H1 (cell line): ENCODE measurements around the gene CTU1. TPM values are rescaled to one million over a fixed set of nuclear protein-coding genes. Genes with fewer than 3 reads are reported as not detected.

Experiments
- CTCF ChIA-PET: fragments of 300-600 bp; sonication (Branson Sonifier 250); formaldehyde crosslinking; loops from one replicate; lab custom pipeline; 2021; ENCODE audit not compliant: partially characterized antibody; lab: Charles Lee
- POLR2A ChIA-PET: fragments of 300-600 bp; sonication (Branson Sonifier 250); formaldehyde crosslinking; loops from one replicate; lab custom pipeline; 2021; ENCODE audit warnings: inconsistent platforms; ENCODE audit not compliant: partially characterized antibody; lab: Charles Lee
- DNase-seq, 2 experiments: peaks; one replicate each; pipeline versions ENCODE4 v3.0.0 to v3.0.0-alpha.2; 2010 to 2022; ENCODE audit warnings: low spot score in 2 of 2, low read depth in 1 of 2, mixed read lengths in 1 of 2
- FAIRE-seq: peaks from 2 replicates; lab custom pipeline; 2011; peaks lifted over from hg19 to GRCh38; lab: Jason Lieb, UNC
- H2AFZ ChIP-seq: 2 replicates; pipeline ENCODE4 v1.8.1; 2012; ENCODE audit warnings: low read length, inconsistent platforms
- H2AK5ac ChIP-seq: 2 replicates; pipeline ENCODE4 v1.6.1; 2013; ENCODE audit warnings: low read depth, low read length
- H2BK120ac ChIP-seq: replicated peaks from 2 replicates; pipeline ENCODE3; 2013; ENCODE audit warnings: low read depth, low read length, inconsistent platforms
- H2BK12ac ChIP-seq: 2 replicates; pipeline ENCODE4 v1.6.1; 2013; ENCODE audit warnings: low read depth, low read length
- H2BK15ac ChIP-seq: 2 replicates; pipeline ENCODE4 v1.6.1; 2013; ENCODE audit warnings: low read length
- H2BK20ac ChIP-seq: 2 replicates; pipeline ENCODE4 v1.6.1; 2013; ENCODE audit warnings: low read length
- H2BK5ac ChIP-seq: 2 replicates; pipeline ENCODE4 v1.6.1; 2013; ENCODE audit warnings: low read depth, low read length
- H3K14ac ChIP-seq: 2 replicates; pipeline ENCODE4 v1.6.1; 2013; ENCODE audit warnings: inconsistent platforms; ENCODE audit not compliant: insufficient read length
- H3K18ac ChIP-seq: 2 replicates; pipeline ENCODE4 v1.6.1; 2013; ENCODE audit warnings: low read length; ENCODE audit errors: extremely low read depth
- H3K23ac ChIP-seq: 2 replicates; pipeline ENCODE4 v1.6.1; 2013; ENCODE audit warnings: inconsistent platforms; ENCODE audit not compliant: insufficient read length
- H3K23me2 ChIP-seq: 2 replicates; pipeline ENCODE4 v1.6.1; 2013; ENCODE audit warnings: low read depth, low read length
- H3K27ac ChIP-seq: 2 replicates; pipeline ENCODE4 v1.6.1; 2011; ENCODE audit warnings: low read depth, low read length, inconsistent platforms
- H3K27me3 ChIP-seq, 4 experiments: replicated peaks in 1 of 4; 1 replicate in 1 of 4; 2 replicates in 3 of 4; pipeline versions ENCODE4 v1.6.1 to v1.8.1; 2011 to 2013; ENCODE audit warnings: low read length in 3 of 4, mild to moderate bottlenecking in 3 of 4, inconsistent platforms in 2 of 4, mixed read lengths in 2 of 4, moderate library complexity in 1 of 4; ENCODE audit not compliant: control insufficient read depth in 3 of 4, insufficient read depth in 3 of 4; ENCODE audit errors: extremely low read depth in 1 of 4
- H3K36me3 ChIP-seq, 4 experiments: 2 replicates each; pipeline versions ENCODE4 v1.6.1 to v1.8.1; 2011 to 2013; ENCODE audit warnings: mild to moderate bottlenecking in 4 of 4, low read length in 3 of 4, moderate library complexity in 2 of 4, control low read depth in 1 of 4, inconsistent platforms in 1 of 4; ENCODE audit not compliant: insufficient read depth in 4 of 4, control insufficient read depth in 2 of 4
- H3K4ac ChIP-seq: replicated peaks from 2 replicates; pipeline ENCODE3; 2013; ENCODE audit warnings: low read length, low read depth, mixed read lengths, inconsistent platforms; ENCODE audit not compliant: insufficient read length
- H3K4me1 ChIP-seq, 4 experiments: replicated peaks in 1 of 4; 1 replicate in 1 of 4; 2 replicates in 3 of 4; pipeline versions ENCODE4 v1.6.1 to v1.8.1; 2011 to 2013; ENCODE audit warnings: low read length in 3 of 4, inconsistent platforms in 2 of 4, mixed read lengths in 1 of 4; ENCODE audit not compliant: insufficient read depth in 4 of 4, control insufficient read depth in 3 of 4
- H3K4me2 ChIP-seq, 2 experiments: 2 replicates each; pipeline versions ENCODE4 v1.6.1 to v1.8.1; 2011 to 2013; ENCODE audit warnings: low read depth in 2 of 2, low read length in 2 of 2, control low read depth in 1 of 2, inconsistent platforms in 1 of 2, mild to moderate bottlenecking in 1 of 2; ENCODE audit not compliant: insufficient read depth in 1 of 2
- H3K4me3 ChIP-seq, 4 experiments: fragments of 200-600, 300-600 bp in 1 of 4; sonication (generic), shearing (Covaris generic), sonication (Bioruptor Twin) in 1 of 4; 2 replicates each; pipeline versions ENCODE4 v1.5.1 to v1.8.1; 2011 to 2016; ENCODE audit warnings: low read length in 4 of 4, low read depth in 3 of 4, control low read depth in 2 of 4, inconsistent platforms in 2 of 4, mild to moderate bottlenecking in 2 of 4, mixed read lengths in 1 of 4, moderate library complexity in 1 of 4; ENCODE audit not compliant: insufficient read depth in 2 of 4; ENCODE audit errors: extremely low read depth in 1 of 4
- H3K56ac ChIP-seq: replicated peaks from 2 replicates; pipeline ENCODE3; 2013; ENCODE audit warnings: low read depth, mild to moderate bottlenecking, mixed read lengths, low read length, inconsistent platforms; ENCODE audit not compliant: insufficient read length
- H3K79me1 ChIP-seq: 2 replicates; pipeline ENCODE4 v1.6.1; 2013; ENCODE audit warnings: low read depth, low read length, control low read depth
- H3K79me2 ChIP-seq, 2 experiments: 2 replicates each; pipeline versions ENCODE4 v1.6.1 to v1.8.1; 2012 to 2013; ENCODE audit warnings: low read length in 2 of 2, mild to moderate bottlenecking in 2 of 2, inconsistent platforms in 1 of 2; ENCODE audit not compliant: insufficient read depth in 2 of 2, control insufficient read depth in 1 of 2
- H3K9ac ChIP-seq, 4 experiments: replicated peaks in 1 of 4; 1 replicate in 1 of 4; 2 replicates in 3 of 4; pipeline versions ENCODE4 v1.6.1 to v1.8.1; 2011 to 2013; ENCODE audit warnings: low read depth in 3 of 4, low read length in 3 of 4, control low read depth in 2 of 4, mild to moderate bottlenecking in 2 of 4, moderate library complexity in 2 of 4, inconsistent platforms in 1 of 4; ENCODE audit errors: extremely low read depth in 1 of 4
- H3K9me3 ChIP-seq, 2 experiments: 2 replicates each; pipeline versions ENCODE4 v1.6.1 to v1.8.1; 2012 to 2013; ENCODE audit warnings: mild to moderate bottlenecking in 2 of 2, moderate library complexity in 2 of 2, control low read depth in 1 of 2, inconsistent platforms in 1 of 2, low read depth in 1 of 2, low read length in 1 of 2, mixed read lengths in 1 of 2; ENCODE audit not compliant: insufficient read depth in 2 of 2
- H4K20me1 ChIP-seq, 2 experiments: replicated peaks in 1 of 2; 2 replicates each; pipeline versions ENCODE3 to v1.8.1; 2011 to 2013; ENCODE audit warnings: inconsistent platforms in 2 of 2, low read length in 2 of 2, mild to moderate bottlenecking in 1 of 2; ENCODE audit not compliant: insufficient read depth in 2 of 2, control insufficient read depth in 1 of 2
- H4K5ac ChIP-seq: 2 replicates; pipeline ENCODE4 v1.6.1; 2013; ENCODE audit warnings: low read length, low read depth, mixed read lengths, inconsistent platforms; ENCODE audit not compliant: insufficient read length
- H4K8ac ChIP-seq: 2 replicates; pipeline ENCODE4 v1.8.0; 2013; ENCODE audit warnings: mild to moderate bottlenecking, moderate library complexity, low read length, inconsistent platforms; ENCODE audit not compliant: insufficient read depth; ENCODE audit errors: extremely low read depth
- H4K91ac ChIP-seq: replicated peaks from 2 replicates; pipeline ENCODE3; 2013; ENCODE audit warnings: low read length, mixed read lengths, inconsistent platforms; ENCODE audit not compliant: insufficient read length
- CEBPB ChIP-seq: IDR thresholded peaks from 2 replicates; pipeline ENCODE4 v1.6.1; 2012; ENCODE audit warnings: low read depth, low read length
- CREB1 ChIP-seq: IDR thresholded peaks from 2 replicates; pipeline ENCODE4 v1.6.1; 2012; ENCODE audit warnings: inconsistent platforms
- E2F6 ChIP-seq: IDR thresholded peaks from 2 replicates; pipeline ENCODE4 v1.6.1; 2012; ENCODE audit warnings: inconsistent platforms
- FOSL1 ChIP-seq: IDR thresholded peaks from 2 replicates; pipeline ENCODE4 v1.6.1; 2011; ENCODE audit warnings: mild to moderate bottlenecking, low read depth, low read length, moderate library complexity; ENCODE audit not compliant: insufficient read depth
- HDAC2 ChIP-seq, 2 experiments: fragments of 300-600 bp in 1 of 2; sonication (generic) in 1 of 2; IDR thresholded peaks; 2 replicates each; pipeline ENCODE4 v1.6.1; 2011 to 2012; ENCODE audit warnings: low read depth in 2 of 2, low read length in 2 of 2, mild to moderate bottlenecking in 2 of 2, moderate library complexity in 2 of 2, borderline replicate concordance in 1 of 2, inconsistent platforms in 1 of 2
- HDAC6 ChIP-seq: IDR thresholded peaks from one replicate; pipeline ENCODE4 v1.7.1; 2012; ENCODE audit warnings: low read depth, mild to moderate bottlenecking, inconsistent platforms, low read length, moderate library complexity
- JUN ChIP-seq: IDR thresholded peaks from 2 replicates; pipeline ENCODE4 v1.6.1; 2011; ENCODE audit warnings: low read depth, mild to moderate bottlenecking, improper control_type of control experiment, low read length
- NRF1 ChIP-seq: IDR thresholded peaks from 2 replicates; pipeline ENCODE4 v1.6.1; 2011; ENCODE audit warnings: mild to moderate bottlenecking, low read depth, low read length, improper control_type of control experiment
- RAD21 ChIP-seq, 2 experiments: IDR thresholded peaks in 1 of 2; conservative IDR thresholded peaks in 1 of 2; 2 replicates each; pipeline ENCODE4 v1.6.1; 2011; ENCODE audit warnings: low read depth in 2 of 2, low read length in 2 of 2, improper control_type of control experiment in 1 of 2, inconsistent platforms in 1 of 2, mild to moderate bottlenecking in 1 of 2, moderate library complexity in 1 of 2
- TCF12 ChIP-seq: IDR thresholded peaks from 2 replicates; pipeline ENCODE4 v1.6.1; 2011; ENCODE audit warnings: low read depth, mild to moderate bottlenecking, low read length
- ZNF274 ChIP-seq: IDR thresholded peaks from 2 replicates; pipeline ENCODE4 v1.7.0; 2012; ENCODE audit warnings: low read length, borderline replicate concordance; ENCODE audit errors: extremely low read depth
- WGBS, 2 experiments: shearing (Covaris generic) in 1 of 2; methylation state at CpG; one replicate each; pipeline versions ENCODE4 v1.1.6 to v1.1.7; 2013 to 2015; ENCODE audit warnings: low lambda C conversion rate in 2 of 2, mixed read lengths in 2 of 2, inconsistent platforms in 1 of 2, low coverage in 1 of 2, missing lambda C conversion rate in 1 of 2; ENCODE audit not compliant: insufficient replicate concordance in 2 of 2, insufficient coverage in 1 of 2, insufficient read length in 1 of 2; ENCODE audit errors: extremely low coverage in 1 of 2, missing lambda C conversion rate in 1 of 2; 5-methylcytosine and 5-hydroxymethylcytosine counted together
- polyA plus RNA-seq, 7 experiments: library from polyadenylated mRNA; depleted of rRNA in 3 of 7; stranded (reverse) in 5 of 7; unstranded in 2 of 7; fragments of >200 nt in 5 of 7; fragments of 200-250 nt in 2 of 7; gene quantifications; 1 replicate in 5 of 7; 2 replicates in 1 of 7; 4 replicates in 1 of 7; pipeline versions ENCODE4 v1.2.1 to v1.2.3, GENCODE V29; 2011 to 2013; ENCODE audit warnings: missing spikeins in 2 of 7, mixed read lengths in 2 of 7
- total RNA-seq: library from RNA; stranded (reverse); fragmentation: NEBNext Ultra II Directional; extraction: Animal tissue kit (Norgen Biotek cat#: 25700); gene quantifications from 2 replicates; pipeline ENCODE4 v1.2.1, GENCODE V29; 2021
- TF ChIP-seq, protein P1 (sequence below): IDR thresholded peaks from 2 replicates; pipeline ENCODE4 v1.6.1; 2011; ENCODE audit warnings: low read depth, mild to moderate bottlenecking, low read length; ENCODE audit not compliant: insufficient read depth

CTU1 gene
- total and polyA plus RNA-seq, 2 of the 8 experiments (the other 6 are each of a cell fraction or from before 2014, with no cell fraction given): 4.6 to 7.2 TPM

GRCh38 chr19:51091126-51091525 is 17.1 kb downstream of the CTU1 start:
- CTCF ChIA-PET: interaction anchor here (0.7 to 8.3 kb wide), 2 partner anchors 69 to 553 kb away, joined by 3 to 269 read pairs; partner anchors contain the start of genes KLK10 and KLK11
- Histone ChIP-seq H3K4ac (no peak overlapping the region), H2BK12ac (no peak overlapping the region), H3K56ac (no peak overlapping the region), H4K8ac (no peak overlapping the region), H3K4me1 (peaks cover 0 to 6% (median under 1%) of the 10 kb centered on the region in 4 experiments; a peak in 4 of 7 replicates), H4K91ac (no peak overlapping the region), H2BK15ac (no peak overlapping the region), H3K79me1 (no peaks in the 10 kb centered on the region), H3K18ac (no peak overlapping the region), H3K9me3 (no peaks in the 10 kb centered on the region), H2BK5ac (no peak overlapping the region), H3K36me3 (no peaks in the 10 kb centered on the region), H2AK5ac (no peak overlapping the region), H3K4me2 (no peak overlapping the region), H3K27ac (no peak overlapping the region), H3K23ac (no peak overlapping the region), H2AFZ (no peak overlapping the region), H3K79me2 (no peaks in the 10 kb centered on the region), H3K14ac (no peak overlapping the region), H3K27me3 (no peaks in the 10 kb centered on the region), H4K5ac (no peak overlapping the region), H2BK120ac (no peak overlapping the region), H4K20me1 (no peaks in the 10 kb centered on the region), H3K4me3 (no peak overlapping the region), H2BK20ac (no peak overlapping the region), H3K9ac (no peak overlapping the region), H3K23me2 (no peaks in the 10 kb centered on the region)
- no peak for FAIRE-seq
- POLR2A ChIA-PET: interaction anchor here (0.6 kb wide), 1 partner anchor 614 kb away, joined by 5 read pairs; no protein-coding TSS in a partner anchor
- WGBS, 2 experiments: 88% methylated on average over 9 of the region's 10 CpGs; no CpG with 5 or more reads in 1 of the 2 experiments
- no peak for DNase-seq
- TF ChIP-seq, protein P1, sequence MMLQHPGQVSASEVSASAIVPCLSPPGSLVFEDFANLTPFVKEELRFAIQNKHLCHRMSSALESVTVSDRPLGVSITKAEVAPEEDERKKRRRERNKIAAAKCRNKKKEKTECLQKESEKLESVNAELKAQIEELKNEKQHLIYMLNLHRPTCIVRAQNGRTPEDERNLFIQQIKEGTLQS: no peak
- TF ChIP-seq HDAC2 (IDR thresholded peaks at IDR 0.05; ENCODE audit: borderline replicate concordance in 1 of 2, low read depth in 2 of 2, low read length in 2 of 2): no peak
- no peak for TF ChIP-seq TCF12
- no peak for TF ChIP-seq RAD21 (IDR thresholded peaks at IDR 0.05 in 1 of 2, conservative IDR thresholded peaks at IDR 0.05 in 1 of 2; ENCODE audit: low read depth in 2 of 2, low read length in 2 of 2)
- no peak for TF ChIP-seq ZNF274
- TF ChIP-seq FOSL1: no peak
- no peak for TF ChIP-seq JUN
- no peak for TF ChIP-seq HDAC6
- TF ChIP-seq NRF1: no peak
- TF ChIP-seq CREB1: no peak
- no peak for TF ChIP-seq CEBPB
- TF ChIP-seq E2F6: no peak
